ENCODE data around the gene ASPHD2.

- TF ChIP-seq CCDC6 (CRISPR knock-in tag; IDR thresholded peaks at IDR 0.05) (no peak), EP300 (IDR thresholded peaks at IDR 0.05; ENCODE audit: low read depth in 2 of 2, low read length in 2 of 2) (no peak), EP300 (CRISPR knock-in tag; IDR thresholded peaks at IDR 0.05; ENCODE audit: borderline replicate concordance) (no peak), TCF7 (IDR thresholded peaks at IDR 0.05; ENCODE audit: low read depth) (no peak), ATF1 (CRISPR knock-in tag; IDR thresholded peaks at IDR 0.05) (no peak), ZNF24 (IDR thresholded peaks at IDR 0.05) (no peak), HNRNPK (IDR thresholded peaks at IDR 0.05; ENCODE audit: low read depth, low read length, poor library complexity, severe bottlenecking) (no peak), POLR2AphosphoS5 (IDR thresholded peaks at IDR 0.05; ENCODE audit: low read depth, low read length) (no peak), RAD51 (IDR thresholded peaks at IDR 0.05; ENCODE audit: borderline replicate concordance) (no peak), ZFX (CRISPR knock-in tag; IDR thresholded peaks at IDR 0.05; ENCODE audit: low read depth) (no peak)
Observed at GRCh38 chr22:26462641-26463040, 33.6 kb downstream of the ASPHD2 start.

Data from HepG2 (cell line).